ENCODE data around the gene SUSD4. TPM values are rescaled to one million over a fixed set of nuclear protein-coding genes. Genes with fewer than 3 reads are reported as not detected.

Gene SUSD4
- total and polyA plus RNA-seq, 2 of the 4 experiments (the other 2 are of a cell fraction): 1.8 to 2.7 TPM

DNA sequence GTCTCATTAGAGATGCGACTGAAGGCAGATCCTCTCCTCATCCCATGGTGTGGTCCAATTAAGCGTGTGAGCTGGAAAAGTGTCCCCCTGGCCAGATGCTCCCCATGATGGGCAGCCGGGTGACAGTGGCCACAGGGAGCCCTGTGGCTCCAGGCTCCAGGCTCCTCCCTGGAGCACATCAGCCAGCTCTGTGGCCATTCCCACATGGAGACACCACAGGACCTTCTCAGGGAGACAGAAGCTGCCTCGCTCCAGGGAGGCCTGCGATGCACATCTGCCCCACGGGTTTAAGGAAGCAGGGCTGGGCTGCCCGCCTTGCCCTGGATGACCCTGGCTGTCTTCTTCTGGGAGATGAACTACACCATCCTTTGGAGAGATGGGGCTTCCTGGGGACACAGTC lies 121.0 kb downstream of the SUSD4 start:
- Histone ChIP-seq H2BK5ac (ENCODE audit: low read depth, low read length, poor library complexity, severe bottlenecking) (no peak overlapping the region), H4K91ac (ENCODE audit: insufficient read depth, low read depth, low read length) (no peak overlapping the region), H3K4me3 (ENCODE audit: insufficient read depth, low read depth, low read length) (no peak overlapping the region), H3K4ac (ENCODE audit: low read depth, low read length) (no peak overlapping the region), H2BK120ac (ENCODE audit: low read depth, low read length) (no peak overlapping the region), H3K56ac (ENCODE audit: extremely low read depth, insufficient read depth, low read length) (no peak overlapping the region), H3K79me1 (ENCODE audit: low read depth in 1 of 2, low read length in 2 of 2) (no peaks in the 10 kb centered on the region), H3K23ac (ENCODE audit: low read depth, low read length) (no peak overlapping the region), H3K9ac (ENCODE audit: low read depth, low read length) (no peak overlapping the region), H3K4me1 (ENCODE audit: control insufficient read depth, insufficient read depth, low read length) (no peaks in the 10 kb centered on the region), H3K14ac (replicated peaks; ENCODE audit: low read depth, low read length) (no peak overlapping the region), H3K9me3 (ENCODE audit: control insufficient read depth, insufficient read depth, low read length) (no peaks in the 10 kb centered on the region), H2AFZ (replicated peaks; ENCODE audit: low read length, poor library complexity) (no peak overlapping the region), H3K36me3 (ENCODE audit: control insufficient read depth, insufficient read depth, low read length) (no peaks in the 10 kb centered on the region), H3K9me1 (ENCODE audit: insufficient read depth, low read length) (no peaks in the 10 kb centered on the region), H2AK9ac (replicated peaks; ENCODE audit: low read depth, low read length, poor library complexity) (no peak overlapping the region), H3K27ac (ENCODE audit: insufficient read depth, low read length) (no peak overlapping the region), H4K20me1 (ENCODE audit: insufficient read depth, low read length) (no peaks in the 10 kb centered on the region; the same call in 1 of the 2 replicates), H2BK15ac (ENCODE audit: low read depth, low read length) (no peak overlapping the region), H2AK5ac (ENCODE audit: low read depth, low read length) (0 out of 2 replicates have a peak overlapping the region, but pooled peaks have one; percentile 5), H4K8ac (ENCODE audit: low read depth in 2 of 2, low read length in 2 of 2) (no peak overlapping the region), H3K4me2 (ENCODE audit: low read depth, low read length) (no peak overlapping the region), H3K27me3 (ENCODE audit: control insufficient read depth, insufficient read depth, low read length) (peaks cover 11% of the 10 kb centered on the region), H4K5ac (ENCODE audit: low read depth, low read length) (no peak overlapping the region), H2BK20ac (ENCODE audit: low read depth, low read length) (no peak overlapping the region), H3K18ac (ENCODE audit: low read depth, low read length) (no peak overlapping the region)
- intact Hi-C loops (cut with micrococcal nuclease) (no loop called here), dilution Hi-C loops (cut with HindIII; ENCODE audit: low sequenced_read_pairs, unreplicated experiment) (no loop called here), in situ Hi-C loops (cut with MboI; ENCODE audit: low sequenced_read_pairs) (no loop called here)
- CTCF ChIA-PET: no interaction called here
- ATAC-seq (ENCODE audit: low read depth): no peak
- BruUV-seq (replicated peaks): no TSS peak
- DNase-seq: no peak
- POLR2A ChIA-PET (ENCODE audit: unreplicated experiment): no interaction called here
- TF ChIP-seq, protein P1, sequence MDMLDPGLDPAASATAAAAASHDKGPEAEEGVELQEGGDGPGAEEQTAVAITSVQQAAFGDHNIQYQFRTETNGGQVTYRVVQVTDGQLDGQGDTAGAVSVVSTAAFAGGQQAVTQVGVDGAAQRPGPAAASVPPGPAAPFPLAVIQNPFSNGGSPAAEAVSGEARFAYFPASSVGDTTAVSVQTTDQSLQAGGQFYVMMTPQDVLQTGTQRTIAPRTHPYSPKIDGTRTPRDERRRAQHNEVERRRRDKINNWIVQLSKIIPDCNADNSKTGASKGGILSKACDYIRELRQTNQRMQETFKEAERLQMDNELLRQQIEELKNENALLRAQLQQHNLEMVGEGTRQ (IDR thresholded peaks at IDR 0.05; ENCODE audit: low read depth, low read length): no peak
- TF ChIP-seq CHD1 (IDR thresholded peaks at IDR 0.05; ENCODE audit: low read depth, low read length): no peak
- TF ChIP-seq RAD21 (IDR thresholded peaks at IDR 0.05; ENCODE audit: low read length): no peak
- no peak for TF ChIP-seq SMC3 (IDR thresholded peaks at IDR 0.05; ENCODE audit: low read depth, low read length)
- TF ChIP-seq MXI1 (IDR thresholded peaks at IDR 0.05; ENCODE audit: borderline replicate concordance, low read depth, low read length): no peak
- 100% methylated on average over 1 of the region's 7 CpGs; no CpG with 5 or more reads in 1 of the 2 experiments for WGBS, 2 experiments (ENCODE audit: extremely low coverage in 2 of 2, insufficient read length in 1 of 2)
